ENCODE measurements around the gene CA5A.
A peak's percentile ranks its signal among the peaks of the same experiment; 100 is the strongest.
"Not testable (repeated sequence)": the region's sequence is repeated elsewhere in the genome, so short reads cannot be mapped to it uniquely, and the experiment has no call there.

CA5A gene

GRCh38 chr16:87933140-87933495, 3.2 kb downstream of the CA5A start:
- H3K4me1 ChIP-seq = no peaks in the 10 kb centered on the region; the same call in 1 of the 2 replicates
- no peaks in the 10 kb centered on the region for H3K27me3 ChIP-seq
- no peak overlapping the region for H3K4me3 ChIP-seq (ENCODE audit: low read depth, low read length)
- H3K36me3 ChIP-seq = no peaks in the 10 kb centered on the region
- TF ChIP-seq CTCF (IDR thresholded peaks at IDR 0.05; ENCODE audit: low read depth, low read length) = no peak
- DNase-seq = no peak
- no peaks in the 10 kb centered on the region for H3K9me3 ChIP-seq

DNA sequence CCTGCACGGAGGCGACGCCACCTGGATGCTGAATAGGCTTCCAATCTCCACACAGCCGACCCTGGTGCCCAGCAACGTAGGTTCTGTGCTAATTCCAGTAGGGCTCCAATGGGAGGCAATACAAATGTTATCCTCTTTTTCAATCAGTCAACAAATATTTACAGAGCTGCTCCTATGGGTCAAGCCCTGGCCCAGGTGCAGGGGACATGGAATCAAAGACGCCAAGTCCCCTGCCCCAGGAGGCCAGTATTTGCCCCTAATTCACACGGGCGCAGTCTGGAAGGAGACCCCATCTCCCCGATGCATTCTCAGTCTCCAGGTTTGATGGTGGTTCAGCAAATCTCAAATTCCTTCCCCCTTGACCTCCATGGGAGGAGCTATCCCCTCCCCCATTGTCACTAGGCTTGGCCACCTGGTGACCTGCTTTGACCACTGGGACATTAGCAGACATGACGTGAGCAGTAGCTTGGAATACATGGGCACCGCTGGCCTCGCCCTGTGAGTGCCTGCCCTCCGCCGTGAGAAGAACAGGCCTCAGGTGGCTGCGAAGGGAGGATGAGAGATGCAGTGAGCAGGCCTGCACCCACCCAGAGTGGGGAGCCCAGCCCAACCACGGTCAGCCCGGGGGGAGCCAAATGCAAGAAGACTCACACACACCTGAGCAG, 3.7 kb downstream of the CA5A start:
- not testable (repeated sequence) for H3K27me3 ChIP-seq; H3K4me1 ChIP-seq; H3K9me3 ChIP-seq; DNase-seq; H3K4me3 ChIP-seq (ENCODE audit: low read depth, low read length); H3K36me3 ChIP-seq

DNA sequence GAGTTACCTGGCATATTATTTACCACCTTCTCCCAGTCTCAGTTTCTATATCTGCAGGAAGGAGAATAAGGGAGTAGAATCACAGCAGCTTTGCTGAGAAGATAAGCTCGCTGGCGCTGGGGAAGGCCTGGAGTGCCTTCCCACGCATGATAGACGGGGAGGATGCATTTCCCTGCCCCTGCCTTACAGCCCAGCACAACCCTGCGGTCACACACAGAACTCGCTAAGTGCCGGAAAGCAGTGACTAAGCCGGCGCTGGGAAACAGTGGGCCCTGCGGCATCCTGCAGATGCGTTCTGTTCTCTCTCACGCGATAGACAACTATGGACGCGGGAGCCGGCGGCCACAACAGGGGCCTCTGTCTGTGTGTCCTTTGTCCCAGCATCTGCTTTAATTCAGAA, 4.8 kb downstream of the CA5A start:
- Histone ChIP-seq H3K27me3 (no peaks in the 10 kb centered on the region), H3K4me1 (no peaks in the 10 kb centered on the region; the same call in 1 of the 2 replicates), H3K9me3 (no peaks in the 10 kb centered on the region), H3K4me3 (ENCODE audit: low read depth, low read length) (peak overlapping the region; percentile 17), H3K36me3 (no peaks in the 10 kb centered on the region)
- no peak for TF ChIP-seq CTCF (IDR thresholded peaks at IDR 0.05; ENCODE audit: low read depth, low read length)
- DNase-seq = peak; percentile 82

DNA sequence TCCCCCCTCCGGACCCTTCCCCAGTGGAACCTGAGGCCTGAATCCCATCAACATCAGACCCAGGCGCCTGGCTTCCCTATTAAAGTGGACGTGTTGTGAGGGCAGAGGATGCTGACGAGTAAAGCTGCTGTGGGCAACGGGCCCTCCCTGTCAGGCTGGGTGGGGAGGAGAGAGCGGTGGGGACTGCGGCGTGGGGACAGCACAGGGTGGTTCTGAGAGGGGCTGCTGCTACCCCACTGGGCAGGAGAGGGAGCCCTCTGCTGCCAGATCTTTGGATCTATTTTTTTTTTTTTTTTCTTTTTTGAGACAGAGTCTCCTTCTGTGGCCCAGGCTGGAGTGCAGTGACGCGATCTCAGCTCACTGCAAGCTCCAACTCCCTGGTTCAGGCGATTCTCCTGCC, 5.9 kb downstream of the CA5A start:
- Histone ChIP-seq H3K27me3 (no peaks in the 10 kb centered on the region), H3K4me3 (ENCODE audit: low read depth, low read length) (no peak overlapping the region), H3K9me3 (no peaks in the 10 kb centered on the region), H3K4me1 (peaks cover under 1% of the 10 kb centered on the region; the same call in 1 of the 2 replicates), H3K36me3 (no peaks in the 10 kb centered on the region)
- peak; percentile 50 for TF ChIP-seq CTCF (IDR thresholded peaks at IDR 0.05; ENCODE audit: low read depth, low read length)
- peak; percentile 53 for DNase-seq

DNA sequence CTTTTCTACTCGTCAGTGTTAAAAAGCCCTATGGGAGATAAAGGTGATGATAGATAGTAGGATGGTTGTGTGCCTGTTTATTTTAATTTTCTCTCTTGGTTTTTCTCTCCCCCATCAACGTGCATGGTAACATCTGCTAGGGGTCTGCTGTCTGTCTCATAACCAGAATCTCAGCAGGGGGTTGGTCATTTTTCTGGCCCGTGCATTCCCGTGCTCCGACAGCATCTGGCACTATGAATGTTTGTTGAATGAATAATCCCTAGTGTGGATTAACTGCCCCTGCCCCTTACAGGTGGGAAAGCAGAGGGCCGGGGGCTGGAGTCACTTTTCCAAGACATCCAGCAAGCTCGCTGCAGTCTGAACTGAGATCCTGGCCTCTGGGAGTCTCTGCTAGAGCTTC, 6.3 kb downstream of the CA5A start:
- H3K4me3 ChIP-seq (ENCODE audit: low read depth, low read length) = no peak overlapping the region
- H3K9me3 ChIP-seq = no peaks in the 10 kb centered on the region
- TF ChIP-seq CTCF (IDR thresholded peaks at IDR 0.05; ENCODE audit: low read depth, low read length) = no peak
- no peaks in the 10 kb centered on the region for H3K36me3 ChIP-seq
- H3K27me3 ChIP-seq = no peaks in the 10 kb centered on the region
- H3K4me1 ChIP-seq = peaks cover 5% of the 10 kb centered on the region; the same call in 1 of the 2 replicates
- DNase-seq = no peak

- no peak; the same call in 1 of the 2 replicates for TF ChIP-seq CTCF (IDR thresholded peaks at IDR 0.05; ENCODE audit: low read depth, low read length)
- Histone ChIP-seq H3K27me3 (no peaks in the 10 kb centered on the region), H3K4me1 (peaks cover 6% of the 10 kb centered on the region), H3K4me3 (ENCODE audit: low read depth, low read length) (no peak overlapping the region), H3K36me3 (no peaks in the 10 kb centered on the region), H3K9me3 (no peaks in the 10 kb centered on the region)
- no peak for DNase-seq
These were observed 9.2 kb downstream of the CA5A start for GRCh38 chr16:87927195-87927562.

All from BE2C (cell line).